ENCODE data around the gene HOXC11.
A peak's percentile ranks its signal among the peaks of the same experiment; 100 is the strongest.

HOXC11 gene

GRCh38 chr12:53931844-53932581 lies 40.9 kb upstream of the HOXC11 start:
- no peak overlapping the region for H3K27ac ChIP-seq
- TF ChIP-seq CTCF (IDR thresholded peaks at IDR 0.05), result no peak
- no peak for TF ChIP-seq ZFX (IDR thresholded peaks at IDR 0.05; ENCODE audit: borderline replicate concordance)

- no peak overlapping the region for H3K27ac ChIP-seq
- TF ChIP-seq CTCF (IDR thresholded peaks at IDR 0.05) (no peak), ZFX (IDR thresholded peaks at IDR 0.05; ENCODE audit: borderline replicate concordance) (no peak)
Measured at GRCh38 chr12:53932915-53933314, 40.0 kb upstream of the HOXC11 start.

GRCh38 chr12:53935383-53936341 lies 37.3 kb upstream of the HOXC11 start:
- H3K27ac ChIP-seq, result no peak overlapping the region
- TF ChIP-seq CTCF (IDR thresholded peaks at IDR 0.05) (no peak), ZFX (IDR thresholded peaks at IDR 0.05; ENCODE audit: borderline replicate concordance) (no peak)

- TF ChIP-seq ZFX (IDR thresholded peaks at IDR 0.05; ENCODE audit: borderline replicate concordance), result no peak
- no peak for TF ChIP-seq CTCF (IDR thresholded peaks at IDR 0.05)
- no peak overlapping the region for H3K27ac ChIP-seq
Measured at GRCh38 chr12:53937099-53937498, 35.8 kb upstream of the HOXC11 start.

GRCh38 chr12:53937596-53938325 lies 35.2 kb upstream of the HOXC11 start:
- H3K27ac ChIP-seq, result peak overlapping the region; percentile 61
- TF ChIP-seq CTCF (IDR thresholded peaks at IDR 0.05), result no peak

- H3K27ac ChIP-seq, result peak within 1 kb of the TSS; percentile 61
- no peak for TF ChIP-seq ZFX (IDR thresholded peaks at IDR 0.05; ENCODE audit: borderline replicate concordance)
- no peak for TF ChIP-seq CTCF (IDR thresholded peaks at IDR 0.05)
Measured at GRCh38 chr12:53938326-53939140, 34.4 kb upstream of the HOXC11 start, which contains the start of gene HOXC13. TSS of gene HOXC13 (plus strand) at chr12:53938831. CDS start at chr12:53938907, 76 bp downstream.
